Endothelial cell of umbilical vein (primary cell): ENCODE measurements around the gene MYOF.

Source experiments
- CTCF ChIP-seq, 2 donors: IDR thresholded peaks; 1 replicate in 1 of 2; 2 replicates in 1 of 2; pipeline ENCODE4 v1.5.1; 2011; ENCODE audit warnings: low read length in 2 of 2, mild to moderate bottlenecking in 2 of 2, moderate library complexity in 2 of 2, control low read depth in 1 of 2, inconsistent platforms in 1 of 2, low read depth in 1 of 2; ENCODE audit not compliant: insufficient read depth in 1 of 2; ENCODE audit errors: extremely low read depth in 1 of 2
- EZH2 ChIP-seq: IDR thresholded peaks from 2 replicates; pipeline ENCODE4 v1.6.1; 2012; ENCODE audit warnings: borderline replicate concordance, low read depth, mild to moderate bottlenecking, moderate library complexity, low read length, inconsistent platforms; ENCODE audit not compliant: severe bottlenecking
- FOS ChIP-seq: IDR thresholded peaks from 2 replicates; pipeline ENCODE4 v1.6.1; 2011; ENCODE audit warnings: mild to moderate bottlenecking, low read length, moderate library complexity, borderline replicate concordance; ENCODE audit not compliant: insufficient read depth
- MAX ChIP-seq: IDR thresholded peaks from 2 replicates; pipeline ENCODE4 v1.6.1; 2011; ENCODE audit not compliant: insufficient read depth, insufficient read length
- MYC ChIP-seq: IDR thresholded peaks from one replicate; pipeline ENCODE4 v1.6.1; 2011; ENCODE audit warnings: mild to moderate bottlenecking, low read depth, low read length
- POLR2A ChIP-seq: IDR thresholded peaks from 2 replicates; pipeline ENCODE4 v1.6.1; 2012; ENCODE audit warnings: low read depth, mild to moderate bottlenecking, control low read depth, low read length
- POLR2AphosphoS5 ChIP-seq: IDR thresholded peaks from 2 replicates; pipeline ENCODE4 v1.6.1; 2012; ENCODE audit warnings: low read depth, mild to moderate bottlenecking, control low read depth, low read length, moderate library complexity; ENCODE audit not compliant: insufficient read depth

- TF ChIP-seq MAX, result no peak
- TF ChIP-seq CTCF (IDR thresholded peaks at IDR 0.05; ENCODE audit: extremely low read depth in 1 of 2, insufficient read depth in 1 of 2, low read depth in 1 of 2, low read length in 2 of 2), result no peak
- no peak for TF ChIP-seq POLR2A
- TF ChIP-seq POLR2AphosphoS5, result no peak
- TF ChIP-seq MYC, result no peak
- TF ChIP-seq EZH2, result no peak
- TF ChIP-seq FOS, result no peak
These were observed 28.0 kb downstream of the MYOF start for GRCh38 chr10:93454146-93454545.
